GM23248 (cell line): Measurements from ENCODE around the gene HIF1AN. TPM values are rescaled to one million over a fixed set of nuclear protein-coding genes. Genes with fewer than 3 reads are reported as not detected.

ENCODE experiments used
- DNase-seq: peaks from one replicate; pipeline ENCODE4 v3.0.0-alpha.2; 2015
- H2AFZ ChIP-seq: fragments of 200-600 bp; sonication (generic); 2 replicates; pipeline ENCODE4 v1.6.1; 2016; ENCODE audit warnings: antibody characterized with exemption
- H3F3A ChIP-seq: fragments of 200-600 bp; sonication (generic); 2 replicates; pipeline ENCODE4 v1.6.1; 2016; ENCODE audit warnings: mild to moderate bottlenecking, antibody characterized with exemption, mixed run types; ENCODE audit not compliant: insufficient read depth
- H3K27ac ChIP-seq: fragments of 200-600 bp; sonication (generic); 2 replicates; pipeline ENCODE4 v1.5.1; 2016; ENCODE audit warnings: mild to moderate bottlenecking
- H3K27me3 ChIP-seq: fragments of 200-600 bp; sonication (generic); replicated peaks from 2 replicates; pipeline ENCODE4 v1.6.1; 2016; ENCODE audit warnings: mild to moderate bottlenecking; ENCODE audit not compliant: insufficient read depth
- H3K36me3 ChIP-seq: fragments of 200-600 bp; sonication (generic); 2 replicates; pipeline ENCODE4 v1.6.1; 2016; ENCODE audit warnings: low read depth, mild to moderate bottlenecking
- H3K4me1 ChIP-seq: fragments of 200-600 bp; sonication (generic); 2 replicates; pipeline ENCODE4 v1.6.1; 2016; ENCODE audit warnings: mild to moderate bottlenecking; ENCODE audit not compliant: insufficient read depth
- H3K4me2 ChIP-seq: fragments of 200-600 bp; sonication (generic); one replicate; pipeline ENCODE4 v1.6.1; 2016; ENCODE audit warnings: mild to moderate bottlenecking; ENCODE audit not compliant: unreplicated experiment
- H3K4me3 ChIP-seq: fragments of 200-600 bp; sonication (generic); 2 replicates; pipeline ENCODE4 v1.5.1; 2016; ENCODE audit warnings: mild to moderate bottlenecking
- H3K79me2 ChIP-seq: fragments of 200-600 bp; sonication (generic); 2 replicates; pipeline ENCODE4 v1.6.1; 2016; ENCODE audit warnings: mild to moderate bottlenecking; ENCODE audit not compliant: insufficient read depth
- H3K9ac ChIP-seq: fragments of 200-600 bp; sonication (generic); 2 replicates; pipeline ENCODE4 v1.6.1; 2016; ENCODE audit warnings: mild to moderate bottlenecking
- H3K9me2 ChIP-seq: fragments of 200-600 bp; sonication (generic); 2 replicates; pipeline ENCODE4 v1.6.1; 2016; ENCODE audit warnings: mixed run types, mild to moderate bottlenecking, moderate library complexity; ENCODE audit not compliant: insufficient read depth
- H3K9me3 ChIP-seq: fragments of 200-600 bp; sonication (generic); one replicate; pipeline ENCODE4 v1.6.1; 2017; ENCODE audit warnings: low read depth
- H4K20me1 ChIP-seq: fragments of 200-600 bp; sonication (generic); 2 replicates; pipeline ENCODE4 v1.6.0; 2016; ENCODE audit not compliant: insufficient read depth
- EZH2 ChIP-seq: fragments of 200-600 bp; sonication (generic); IDR thresholded peaks from 2 replicates; pipeline ENCODE4 v1.6.1; 2018; ENCODE audit warnings: antibody characterized with exemption, mild to moderate bottlenecking; ENCODE audit not compliant: insufficient read depth, poor library complexity, severe bottlenecking
- EZH2phosphoT487 ChIP-seq: fragments of 200-600 bp; sonication (generic); IDR thresholded peaks from 2 replicates; pipeline ENCODE4 v1.6.1; 2018; ENCODE audit warnings: antibody characterized with exemption, moderate library complexity, mild to moderate bottlenecking, low read depth; ENCODE audit not compliant: insufficient read depth
- WGBS, 2 experiments: methylation state at CpG; one replicate each; pipeline ENCODE4 v1.1.6; 2015 to 2017; ENCODE audit warnings: low lambda C conversion rate in 2 of 2, low coverage in 1 of 2; ENCODE audit errors: missing lambda C conversion rate in 2 of 2; 5-methylcytosine and 5-hydroxymethylcytosine counted together
- in situ Hi-C: fragments of 300-500 bp; cut with MboI; formaldehyde crosslinking; loops from 2 replicates; pipeline ENCODE4 v1.15.0; 2020
- polyA plus RNA-seq: library from polyadenylated mRNA; unstranded; fragments of >200 nt; fragmentation: Nextera tagmentation; extraction: Ambion mirVana; gene quantifications from 2 replicates; pipeline ENCODE4 v1.2.1, GENCODE V29; 2016
- total RNA-seq: library from RNA; depleted of rRNA; stranded (reverse); fragments of >200 nt; shearing (Covaris generic); gene quantifications from 2 replicates; pipeline ENCODE4 v1.2.3, GENCODE V29; 2014

Gene HIF1AN
- total and polyA plus RNA-seq, 2 experiments from 2014 or later = 9.8 to 35.2 TPM

DNA sequence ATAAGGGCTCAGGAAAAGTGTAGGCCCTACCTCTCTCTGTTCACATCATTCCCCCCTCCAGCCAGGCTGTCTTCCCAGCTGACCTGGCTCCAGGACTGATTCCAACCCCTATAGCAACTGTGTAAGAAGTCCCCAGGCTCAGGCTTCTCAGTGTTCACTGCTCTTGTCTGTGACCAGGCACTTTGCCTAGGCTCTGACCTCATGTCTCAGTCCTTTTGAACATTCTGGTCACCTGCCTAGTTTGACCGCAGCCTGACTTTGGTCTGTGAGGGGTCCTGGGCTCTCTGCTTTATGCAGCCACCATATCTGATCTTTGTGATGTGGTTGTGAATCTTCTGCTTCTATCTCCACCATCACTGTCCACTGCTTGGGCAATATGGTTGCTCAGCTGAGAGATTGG is 24.5 kb downstream of the HIF1AN start:
- TF ChIP-seq EZH2phosphoT487 (no peak), EZH2 (no peak)
- in situ Hi-C loops = no loop called here
- Histone ChIP-seq H3K27me3 (0 out of 2 replicates have a peak, but pooled peaks cover 9% of the 10 kb centered on the region), H3K4me3 (no peak overlapping the region), H3K79me2 (no peaks in the 10 kb centered on the region), H3K9me2 (no peaks in the 10 kb centered on the region), H3K36me3 (peaks cover 3% of the 10 kb centered on the region; the same call in 1 of the 2 replicates), H2AFZ (no peak overlapping the region), H3K9me3 (no peaks in the 10 kb centered on the region), H3K4me2 (no peak overlapping the region), H3K4me1 (peaks cover 6% of the 10 kb centered on the region), H4K20me1 (no peaks in the 10 kb centered on the region), H3K27ac (no peak overlapping the region), H3F3A (peaks cover 6% of the 10 kb centered on the region; the same call in 1 of the 2 replicates), H3K9ac (no peak overlapping the region)
- no peak for DNase-seq
- 96 to 100% methylated on average over 1 of the region's 1 CpG for WGBS, 2 experiments

DNA sequence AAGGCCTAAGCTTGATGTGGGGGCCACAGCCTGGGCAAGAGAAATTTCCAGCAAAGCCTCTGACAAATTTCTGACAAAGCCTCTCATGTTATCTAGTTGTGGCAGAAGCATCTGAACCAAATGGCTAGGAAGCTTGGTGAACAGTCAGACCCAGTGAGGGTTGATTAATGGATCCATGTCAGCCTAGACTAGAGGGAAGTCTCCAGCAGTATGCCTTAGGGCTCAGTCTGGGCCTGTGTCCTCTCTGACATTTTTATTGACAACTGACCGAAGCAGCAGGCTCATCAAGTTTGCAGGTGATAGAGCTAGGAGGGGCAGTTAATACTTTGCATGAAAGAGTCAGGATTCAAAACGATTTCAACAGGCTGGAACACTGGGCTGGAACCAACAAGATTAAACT is 25.3 kb downstream of the HIF1AN start:
- Histone ChIP-seq H2AFZ (no peak overlapping the region), H3K4me3 (no peak overlapping the region), H3K79me2 (no peaks in the 10 kb centered on the region), H3K36me3 (0 out of 2 replicates have a peak, but pooled peaks cover 3% of the 10 kb centered on the region), H3F3A (peaks cover 6% of the 10 kb centered on the region; the same call in 1 of the 2 replicates), H3K4me1 (peaks cover 6% of the 10 kb centered on the region), H3K9me3 (no peaks in the 10 kb centered on the region), H4K20me1 (no peaks in the 10 kb centered on the region), H3K9me2 (no peaks in the 10 kb centered on the region), H3K27ac (no peak overlapping the region), H3K9ac (no peak overlapping the region), H3K4me2 (no peak overlapping the region), H3K27me3 (peaks cover 16% of the 10 kb centered on the region)
- no peak for DNase-seq
- TF ChIP-seq EZH2 = no peak
- no peak for TF ChIP-seq EZH2phosphoT487
- 63 to 69% methylated on average over 2 of the region's 2 CpGs for WGBS, 2 experiments
- in situ Hi-C loops = no loop called here

GRCh38 chr10:100562008-100562672 is 26.4 kb downstream of the HIF1AN start:
- 9 to 10% methylated on average over 54 to 57 of the region's 62 CpGs for WGBS, 2 experiments
- Histone ChIP-seq H3K9me3 (no peaks in the 10 kb centered on the region), H3K9me2 (no peaks in the 10 kb centered on the region), H3K27ac (no peak overlapping the region), H3K4me1 (peaks cover 6% of the 10 kb centered on the region), H2AFZ (peak overlapping the region; percentile 74), H3K4me2 (peak overlapping the region; percentile 66), H3F3A (peaks cover 6% of the 10 kb centered on the region; the same call in 1 of the 2 replicates), H3K27me3 (peaks cover 25% of the 10 kb centered on the region), H3K36me3 (0 out of 2 replicates have a peak, but pooled peaks cover 3% of the 10 kb centered on the region), H3K79me2 (no peaks in the 10 kb centered on the region), H3K9ac (no peak overlapping the region), H3K4me3 (peak overlapping the region; percentile 51; the same call in 1 of the 2 replicates), H4K20me1 (no peaks in the 10 kb centered on the region)
- DNase-seq = peak; percentile 87
- in situ Hi-C loops = no loop called here
- TF ChIP-seq EZH2phosphoT487 = no peak
- TF ChIP-seq EZH2 = no peak

DNA sequence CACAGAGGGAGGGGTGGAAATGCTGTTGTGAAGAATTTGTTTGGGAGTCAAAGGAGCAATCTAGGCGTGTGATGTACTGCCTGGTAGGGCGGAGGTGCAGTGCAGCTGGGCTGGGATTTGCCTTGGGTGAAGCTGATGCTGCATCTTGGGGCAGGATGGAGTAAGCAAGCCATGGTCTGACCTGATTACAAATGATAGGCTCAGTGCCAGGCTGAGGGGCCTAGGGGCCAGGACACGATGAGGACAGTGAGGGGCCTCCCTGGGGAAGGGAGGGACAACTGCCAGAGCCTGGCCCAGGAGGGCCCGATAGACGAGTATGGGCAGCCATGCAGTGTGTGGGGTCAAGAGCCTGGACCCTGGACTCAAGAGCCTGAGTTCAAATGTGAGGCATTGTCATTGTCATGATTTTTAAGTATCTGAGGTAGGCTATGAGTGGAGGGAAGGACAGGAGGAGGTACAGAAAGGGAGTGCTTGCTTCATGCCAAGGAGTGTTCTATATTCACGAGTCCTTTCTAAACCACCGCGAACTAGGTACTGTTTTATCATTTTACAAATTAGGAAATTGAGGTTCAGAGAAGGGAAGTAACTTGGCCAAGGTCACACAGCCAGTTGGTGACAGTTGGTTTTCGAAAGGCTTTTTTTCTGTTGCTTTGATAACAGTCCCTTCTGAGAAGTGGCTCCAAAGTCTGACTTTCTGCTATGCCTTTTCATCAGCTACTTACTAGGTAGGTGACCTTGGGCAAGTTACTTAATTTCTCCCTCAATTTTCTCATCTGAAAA is 29.7 kb downstream of the HIF1AN start:
- H3F3A ChIP-seq = 0 out of 2 replicates have a peak, but pooled peaks cover 6% of the 10 kb centered on the region
- no peak overlapping the region for H3K27ac ChIP-seq
- no peaks in the 10 kb centered on the region for H3K9me3 ChIP-seq
- DNase-seq = no peak
- peaks cover 53% of the 10 kb centered on the region for H3K27me3 ChIP-seq
- no peaks in the 10 kb centered on the region for H4K20me1 ChIP-seq
- no peak overlapping the region for H3K9ac ChIP-seq
- 53% methylated on average over 9 of the region's 9 CpGs for WGBS, 2 experiments
- H2AFZ ChIP-seq = no peak overlapping the region
- in situ Hi-C loops = no loop called here
- H3K4me1 ChIP-seq = peaks cover 6% of the 10 kb centered on the region
- H3K36me3 ChIP-seq = no peaks in the 10 kb centered on the region
- H3K4me2 ChIP-seq = no peak overlapping the region
- H3K9me2 ChIP-seq = no peaks in the 10 kb centered on the region
- no peaks in the 10 kb centered on the region for H3K79me2 ChIP-seq
- no peak overlapping the region for H3K4me3 ChIP-seq
- no peak for TF ChIP-seq EZH2
- no peak for TF ChIP-seq EZH2phosphoT487
